NCI-H1436 treated with DMSO at 0.1 percent for 48 hours (cell line): ENCODE results near the gene DCC.

Experiments
- DNase-seq: peaks from one replicate; lab custom pipeline; 2025; lab: John Stamatoyannopoulos, UW

The DCC gene

GRCh38 chr18:53193870-53194269 lies 853.9 kb downstream of the DCC start:
- no peak for DNase-seq

- no peak for DNase-seq
These were observed 879.9 kb downstream of the DCC start for GRCh38 chr18:53219853-53220252.

GRCh38 chr18:53224128-53224778 lies 884.3 kb downstream of the DCC start:
- DNase-seq = no peak

GRCh38 chr18:53225567-53226325 lies 885.7 kb downstream of the DCC start:
- DNase-seq = no peak

- DNase-seq = no peak
These were observed 894.6 kb downstream of the DCC start for GRCh38 chr18:53234610-53235009.

GRCh38 chr18:53241161-53241560 lies 901.2 kb downstream of the DCC start:
- no peak for DNase-seq

GRCh38 chr18:53253789-53254188 lies 913.8 kb downstream of the DCC start:
- DNase-seq = no peak

- no peak for DNase-seq
These were observed 914.3 kb downstream of the DCC start for GRCh38 chr18:53254265-53254664.

- no peak for DNase-seq
These were observed 921.2 kb downstream of the DCC start for GRCh38 chr18:53261241-53261640.

GRCh38 chr18:53266850-53267249 lies 926.9 kb downstream of the DCC start:
- no peak for DNase-seq

GRCh38 chr18:53268455-53268854 lies 928.5 kb downstream of the DCC start:
- no peak for DNase-seq

GRCh38 chr18:53281406-53281805 lies 941.4 kb downstream of the DCC start:
- DNase-seq = no peak

- DNase-seq = no peak
These were observed 943.7 kb downstream of the DCC start for GRCh38 chr18:53283708-53284107.

GRCh38 chr18:53305461-53305860 lies 965.5 kb downstream of the DCC start:
- DNase-seq = no peak

GRCh38 chr18:53319628-53320027 lies 979.6 kb downstream of the DCC start:
- no peak for DNase-seq

GRCh38 chr18:53322163-53322562 lies 982.2 kb downstream of the DCC start:
- DNase-seq = no peak

- no peak for DNase-seq
These were observed 984.4 kb downstream of the DCC start for GRCh38 chr18:53324353-53324752.

GRCh38 chr18:53360501-53361443 lies 1020.8 kb downstream of the DCC start:
- no peak for DNase-seq

- no peak for DNase-seq
These were observed 1035.6 kb downstream of the DCC start for GRCh38 chr18:53375621-53376020.

- no peak for DNase-seq
These were observed 1040.2 kb downstream of the DCC start for GRCh38 chr18:53380063-53380639.

GRCh38 chr18:53382870-53383269 lies 1042.9 kb downstream of the DCC start:
- DNase-seq = no peak

- no peak for DNase-seq
These were observed 1045.9 kb downstream of the DCC start for GRCh38 chr18:53385889-53386288.
